Ramos (cell line): ENCODE results near the gene ANKRD9.

Experiments used
- in situ Hi-C: fragments of 300-500 bp; cut with MboI; formaldehyde crosslinking; loops from one replicate; pipeline ENCODE4 v1.14.3; 2022; ENCODE audit warnings: low sequenced_read_pairs; ENCODE audit not compliant: unreplicated experiment

ANKRD9 gene

DNA sequence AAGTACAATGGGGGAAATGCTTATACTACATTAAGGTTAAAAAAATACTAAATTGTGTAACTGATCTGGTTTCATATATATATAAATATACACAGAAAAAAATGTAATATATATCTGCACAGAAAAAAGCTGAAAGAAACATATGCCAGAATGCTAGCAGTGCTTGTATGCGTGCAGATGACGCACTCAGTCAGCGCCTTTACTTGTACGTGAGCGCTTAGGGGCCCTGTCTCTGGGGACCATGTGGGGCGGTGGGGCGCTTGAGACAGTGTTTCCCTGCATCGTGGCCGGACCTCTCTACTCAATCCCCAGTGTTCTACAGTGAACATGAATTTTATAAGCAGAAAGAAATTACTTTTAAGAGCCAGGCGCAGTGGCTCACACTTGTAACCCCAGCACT, 7.0 kb downstream of the ANKRD9 start:
- in situ Hi-C loops: no loop called here

GRCh38 chr14:102501751-102502315, 7.7 kb downstream of the ANKRD9 start:
- in situ Hi-C loops: no loop called here

DNA sequence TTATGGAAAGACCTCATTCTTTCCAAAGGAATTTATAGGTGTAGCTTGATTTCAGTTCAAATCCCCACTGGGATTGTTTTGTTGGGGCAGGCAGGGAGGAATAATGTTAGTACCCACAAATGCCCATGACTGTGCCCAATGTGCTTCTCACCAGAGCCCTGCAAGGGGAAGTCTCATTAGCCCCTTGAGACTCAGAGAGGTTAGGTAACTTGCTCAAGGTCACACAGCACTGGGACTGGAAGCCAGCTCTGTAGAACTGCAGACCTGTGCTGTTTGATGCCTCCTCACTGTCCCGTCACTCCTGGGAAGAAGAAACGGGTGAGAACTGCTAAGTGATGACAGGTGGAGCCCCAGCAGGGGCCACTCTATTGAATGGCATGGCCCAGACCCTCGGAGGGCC, 8.9 kb downstream of the ANKRD9 start:
- in situ Hi-C loops: no loop called here

- in situ Hi-C loops: no loop called here
These were observed 9.4 kb downstream of the ANKRD9 start for GRCh38 chr14:102500158-102500662.

DNA sequence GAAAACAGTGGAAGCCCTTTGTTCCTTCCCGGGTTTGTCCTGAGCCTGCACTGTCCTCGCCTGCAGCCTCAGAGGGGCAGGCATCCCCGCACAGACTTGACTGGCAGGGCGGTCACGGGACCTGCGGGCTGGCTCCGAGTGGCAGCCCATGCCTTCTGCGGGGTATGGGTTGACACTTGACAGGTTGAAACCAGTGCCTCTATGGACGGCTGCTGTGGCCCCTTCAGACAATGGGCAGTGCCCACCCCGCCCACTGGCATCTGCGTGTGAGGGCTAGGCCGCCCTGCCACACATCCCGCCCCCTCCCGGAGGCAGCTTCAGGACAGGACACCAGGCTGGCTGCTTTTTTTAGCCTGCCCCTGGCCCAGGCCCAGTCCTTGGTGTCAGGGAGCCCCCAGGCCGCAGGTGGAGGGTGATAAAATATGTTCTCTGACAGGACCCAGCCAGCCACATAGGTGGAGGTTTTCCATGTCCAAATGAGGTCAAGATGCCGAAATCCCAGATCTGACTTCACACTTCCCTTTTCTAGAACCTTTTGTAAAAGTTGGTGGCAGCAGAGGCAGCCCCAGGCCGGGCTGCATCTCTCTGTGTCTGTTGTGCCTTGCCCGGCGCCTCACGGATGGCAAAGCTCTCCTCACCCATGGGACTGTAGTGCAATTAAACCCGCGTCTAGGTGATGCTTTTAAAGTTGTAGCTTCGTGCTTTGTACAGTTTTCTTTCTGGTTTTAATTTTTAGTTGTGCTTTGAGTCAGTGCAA, 10.0 kb downstream of the ANKRD9 start:
- in situ Hi-C loops: no loop called here

GRCh38 chr14:102498678-102499265, 10.8 kb downstream of the ANKRD9 start:
- in situ Hi-C loops: no loop called here

- in situ Hi-C loops: no loop called here
These were observed 11.4 kb downstream of the ANKRD9 start for GRCh38 chr14:102497998-102498677.

DNA sequence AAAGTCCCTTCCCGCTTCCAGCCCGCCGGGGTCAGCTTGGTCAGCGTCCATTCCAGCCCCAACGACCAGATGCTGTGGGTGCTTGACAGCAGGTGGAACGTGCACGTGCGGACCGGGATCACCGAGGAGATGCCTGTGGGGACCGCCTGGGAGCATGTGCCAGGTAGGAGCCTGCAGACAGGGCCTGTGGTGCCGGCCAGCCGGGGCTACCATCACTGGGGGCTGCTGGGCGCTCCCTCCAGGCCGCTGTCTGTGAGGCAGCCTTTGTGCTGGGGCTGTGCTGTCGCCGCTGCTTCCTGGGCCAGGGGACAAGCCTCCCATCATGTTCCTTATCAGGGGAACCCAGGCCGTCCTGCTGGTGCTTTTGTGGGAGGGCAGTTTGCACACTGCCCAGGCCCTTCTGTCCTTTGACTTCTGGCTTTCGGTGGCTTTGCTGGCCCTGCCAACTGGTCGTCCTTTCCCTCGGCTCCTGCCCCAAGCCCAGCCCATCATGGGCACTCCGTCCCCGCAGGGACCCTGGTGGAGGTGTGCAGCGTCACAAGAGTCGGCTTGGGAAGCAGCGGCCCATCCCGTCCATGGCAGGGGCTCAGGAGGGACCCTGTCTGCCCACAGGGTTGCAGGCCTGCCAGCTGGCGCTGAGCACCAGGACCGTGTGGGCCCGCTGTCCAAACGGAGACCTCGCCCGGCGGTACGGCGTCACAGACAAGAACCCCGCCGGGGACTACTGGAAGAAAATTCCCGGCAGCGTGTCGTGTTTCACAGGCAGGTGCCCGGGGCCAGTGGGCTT, 12.4 kb downstream of the ANKRD9 start:
- in situ Hi-C loops: no loop called here

- in situ Hi-C loops: no loop called here
These were observed 13.3 kb downstream of the ANKRD9 start for GRCh38 chr14:102496331-102496691.

GRCh38 chr14:102495491-102496330, 13.9 kb downstream of the ANKRD9 start:
- in situ Hi-C loops: no loop called here

GRCh38 chr14:102493585-102493984, 16.0 kb downstream of the ANKRD9 start:
- in situ Hi-C loops: no loop called here

GRCh38 chr14:102493096-102493495, 16.5 kb downstream of the ANKRD9 start:
- in situ Hi-C loops: no loop called here

- in situ Hi-C loops: no loop called here
These were observed 17.1 kb downstream of the ANKRD9 start for GRCh38 chr14:102492531-102492910.

DNA sequence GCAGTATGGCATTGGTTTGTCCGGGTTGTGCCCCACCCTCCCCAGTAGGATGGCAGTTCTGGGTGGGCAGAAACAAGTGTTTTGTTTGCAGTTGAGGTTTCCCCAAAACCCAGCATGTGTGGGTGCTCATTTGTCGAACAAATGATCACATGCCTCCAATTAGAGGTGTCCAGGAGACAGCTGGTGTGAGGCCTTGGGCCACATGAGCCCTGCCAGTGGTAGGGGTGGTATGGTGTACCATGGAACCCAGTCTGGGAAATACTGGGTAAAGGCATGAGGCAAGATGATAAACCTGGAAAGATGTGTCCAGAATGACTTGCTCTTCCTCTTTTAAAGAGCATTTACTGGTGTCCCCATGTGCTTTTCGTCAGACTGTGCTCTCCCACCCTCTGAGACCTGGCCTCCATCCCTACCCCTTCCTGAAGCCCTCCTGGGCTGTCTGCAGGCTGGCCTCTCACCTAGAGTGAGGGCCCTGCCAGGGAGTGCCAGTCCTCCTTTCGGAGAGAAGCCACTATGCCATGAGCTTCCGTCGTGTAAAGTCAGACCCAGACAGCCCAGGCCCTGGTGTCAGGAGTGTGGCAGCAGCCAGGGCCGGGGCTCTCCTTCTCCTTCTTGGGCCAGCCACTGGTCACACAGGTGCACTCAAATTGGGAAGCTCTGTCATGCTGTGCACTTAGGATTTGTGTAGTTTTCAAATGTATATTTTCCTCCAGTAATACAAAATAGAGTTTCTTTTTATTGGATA, 17.6 kb downstream of the ANKRD9 start:
- in situ Hi-C loops: no loop called here

GRCh38 chr14:102491366-102491765, 18.2 kb downstream of the ANKRD9 start:
- in situ Hi-C loops: no loop called here

DNA sequence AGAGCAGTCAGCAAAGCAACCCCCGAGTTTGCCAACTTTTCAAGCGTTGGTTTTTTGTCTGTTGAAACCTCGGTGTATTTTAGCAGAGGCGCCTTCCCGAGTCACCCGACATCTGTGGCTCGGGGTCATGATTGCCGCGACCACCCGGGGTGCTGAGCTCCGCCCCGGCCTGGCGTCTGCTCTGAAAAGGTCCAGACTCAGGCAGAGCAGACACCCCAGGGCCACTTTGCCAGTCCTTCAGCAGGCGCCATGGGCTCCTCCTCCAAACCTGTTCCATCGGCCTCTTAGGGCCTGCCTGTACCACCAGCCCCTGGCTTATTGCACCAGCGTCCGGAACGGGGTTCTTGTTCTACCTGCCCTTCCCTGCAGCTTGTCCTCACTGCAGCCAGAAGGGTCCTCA, 19.1 kb downstream of the ANKRD9 start:
- in situ Hi-C loops: no loop called here

DNA sequence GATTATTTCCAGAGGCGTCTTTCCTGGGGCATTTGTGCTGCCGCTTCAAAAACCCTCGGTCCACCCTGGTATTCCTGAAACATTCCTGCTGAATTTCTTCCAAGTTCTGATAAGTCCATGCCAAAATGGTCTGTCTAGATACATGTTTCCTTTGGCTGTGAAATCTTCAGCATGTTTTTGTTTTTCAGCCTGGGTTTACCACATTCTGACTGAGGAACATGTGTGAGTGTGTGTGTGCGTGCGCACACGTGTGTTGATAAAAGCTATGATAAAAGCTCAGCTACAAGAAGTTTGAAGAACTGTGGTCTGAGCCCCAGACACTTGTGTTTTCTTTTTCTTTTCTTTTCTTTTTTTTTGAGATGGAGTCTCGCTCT, 22.4 kb downstream of the ANKRD9 start:
- in situ Hi-C loops: no loop called here

DNA sequence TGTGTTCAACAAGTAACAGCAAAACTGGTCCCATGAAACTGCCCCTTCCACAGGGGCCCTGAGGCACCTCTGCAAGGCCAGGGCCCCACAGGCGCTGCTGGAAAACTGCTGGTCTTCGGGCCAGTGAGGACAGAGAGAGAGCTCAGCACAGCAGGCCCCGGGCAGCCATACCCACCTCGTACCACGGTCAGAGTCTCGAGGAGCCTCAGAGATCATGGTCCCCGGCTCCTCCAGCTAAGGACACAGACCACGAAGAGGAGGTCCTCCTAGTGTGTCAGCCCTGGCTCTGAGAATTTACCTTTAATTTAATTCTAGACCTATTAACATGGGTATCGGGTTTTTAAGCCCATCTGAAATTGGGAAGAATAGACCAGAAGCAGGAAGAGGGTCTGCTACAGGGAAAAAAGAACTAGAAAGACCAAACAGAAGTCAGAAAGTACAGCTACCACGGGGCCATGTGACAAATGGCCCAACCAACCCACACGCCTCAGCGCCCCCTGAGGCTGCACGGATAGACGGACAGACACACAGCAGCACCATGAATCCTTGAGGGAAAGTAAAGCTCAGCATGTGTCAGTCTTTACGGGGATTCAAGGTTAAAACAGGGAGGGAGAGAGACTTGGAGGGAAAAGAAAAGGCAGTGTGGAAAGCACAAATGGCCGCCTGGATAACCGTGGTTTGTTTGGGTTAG, 22.9 kb downstream of the ANKRD9 start:
- in situ Hi-C loops: no loop called here
